Testis (tissue), 2 donors: ENCODE data around the gene NOS1.

Experiments used
- POLR2A ChIP-seq: fragments of 450-650 bp; IDR thresholded peaks from one replicate; pipeline ENCODE4 v1.6.1; 2017; ENCODE audit warnings: antibody characterized with exemption, mild to moderate bottlenecking, moderate library complexity
- TF ChIP-seq, protein P1 (sequence below), 3 experiments: fragments of 450-650 bp in 2 of 3; fragments of 200-600 bp in 1 of 3; sonication (generic) in 1 of 3; IDR thresholded peaks; one replicate each; pipeline ENCODE4 v1.5.1; 2016 to 2019; ENCODE audit warnings: antibody characterized with exemption in 3 of 3, mild to moderate bottlenecking in 2 of 3, moderate library complexity in 1 of 3

DNA sequence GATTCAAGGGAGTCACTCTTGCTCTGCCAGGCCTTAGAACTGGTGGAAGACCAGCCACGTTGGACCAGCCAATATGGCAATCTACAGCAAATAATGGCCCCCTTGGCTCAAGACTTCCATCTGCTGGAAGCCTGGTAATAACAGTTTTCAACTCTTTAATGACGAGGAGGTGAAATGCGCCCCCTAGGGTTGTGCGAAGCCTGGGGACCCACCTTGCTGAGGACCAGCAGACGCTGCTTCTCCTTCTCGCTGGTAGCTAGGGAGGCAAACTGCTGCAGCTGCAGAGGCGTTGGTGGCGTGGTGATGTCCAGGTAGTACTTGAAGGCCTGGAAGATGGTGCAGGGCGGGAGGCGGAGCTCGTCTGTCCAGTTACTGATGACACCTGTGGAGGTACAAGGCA is 129.7 kb downstream of the NOS1 start:
- TF ChIP-seq, protein P1, sequence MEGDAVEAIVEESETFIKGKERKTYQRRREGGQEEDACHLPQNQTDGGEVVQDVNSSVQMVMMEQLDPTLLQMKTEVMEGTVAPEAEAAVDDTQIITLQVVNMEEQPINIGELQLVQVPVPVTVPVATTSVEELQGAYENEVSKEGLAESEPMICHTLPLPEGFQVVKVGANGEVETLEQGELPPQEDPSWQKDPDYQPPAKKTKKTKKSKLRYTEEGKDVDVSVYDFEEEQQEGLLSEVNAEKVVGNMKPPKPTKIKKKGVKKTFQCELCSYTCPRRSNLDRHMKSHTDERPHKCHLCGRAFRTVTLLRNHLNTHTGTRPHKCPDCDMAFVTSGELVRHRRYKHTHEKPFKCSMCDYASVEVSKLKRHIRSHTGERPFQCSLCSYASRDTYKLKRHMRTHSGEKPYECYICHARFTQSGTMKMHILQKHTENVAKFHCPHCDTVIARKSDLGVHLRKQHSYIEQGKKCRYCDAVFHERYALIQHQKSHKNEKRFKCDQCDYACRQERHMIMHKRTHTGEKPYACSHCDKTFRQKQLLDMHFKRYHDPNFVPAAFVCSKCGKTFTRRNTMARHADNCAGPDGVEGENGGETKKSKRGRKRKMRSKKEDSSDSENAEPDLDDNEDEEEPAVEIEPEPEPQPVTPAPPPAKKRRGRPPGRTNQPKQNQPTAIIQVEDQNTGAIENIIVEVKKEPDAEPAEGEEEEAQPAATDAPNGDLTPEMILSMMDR (IDR thresholded peaks at IDR 0.05) = peak in 1 of 3 experiments; percentile 18
- TF ChIP-seq POLR2A = no peak
